ENCODE results near the gene PSMC2. TPM values are rescaled to one million over a fixed set of nuclear protein-coding genes. Genes with fewer than 3 reads are reported as not detected.
A peak's percentile ranks its signal among the peaks of the same experiment; 100 is the strongest.
"Not testable (repeated sequence)": the region's sequence is repeated elsewhere in the genome, so short reads cannot be mapped to it uniquely, and the experiment has no call there.

PSMC2 gene
- total and polyA plus RNA-seq, 2 experiments from 2014 or later, result 107 to 131 TPM

DNA sequence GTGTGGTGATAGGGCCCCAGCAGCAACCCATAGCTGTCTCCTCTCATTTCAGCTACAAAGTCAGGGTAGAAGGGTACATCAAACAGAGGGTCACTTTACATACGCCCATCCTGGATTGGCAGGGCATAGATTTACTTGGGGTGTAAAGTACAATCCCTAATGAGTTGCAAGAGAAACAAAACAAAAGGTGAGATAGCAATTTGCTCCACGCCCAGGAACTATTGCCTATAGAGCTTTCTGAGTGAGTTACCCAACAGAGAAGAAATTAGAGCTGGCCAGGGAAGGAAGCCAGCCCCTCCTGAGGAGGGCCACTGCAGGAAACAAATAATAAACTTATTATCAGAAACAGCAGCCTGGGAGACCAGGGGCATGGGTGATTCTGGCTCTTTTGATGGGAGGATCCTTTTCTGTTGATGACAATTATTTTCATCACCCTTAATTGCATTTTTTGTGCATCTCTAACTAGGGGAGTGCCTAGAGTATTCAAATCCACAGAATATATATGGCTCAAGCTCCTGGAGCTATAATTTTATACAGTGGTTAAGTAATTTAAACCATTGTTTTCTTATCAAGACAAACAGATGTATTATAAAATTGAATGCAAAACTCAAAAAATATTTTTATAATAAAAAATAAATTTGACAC is 51.2 kb downstream of the PSMC2 start (continued):
- TF ChIP-seq JUNB (IDR thresholded peaks at IDR 0.05; ENCODE audit: unreplicated experiment), result no peak
- TF ChIP-seq CREB1 (CRISPR knock-in tag; IDR thresholded peaks at IDR 0.05; ENCODE audit: low read depth), result no peak
- TF ChIP-seq, protein P1, sequence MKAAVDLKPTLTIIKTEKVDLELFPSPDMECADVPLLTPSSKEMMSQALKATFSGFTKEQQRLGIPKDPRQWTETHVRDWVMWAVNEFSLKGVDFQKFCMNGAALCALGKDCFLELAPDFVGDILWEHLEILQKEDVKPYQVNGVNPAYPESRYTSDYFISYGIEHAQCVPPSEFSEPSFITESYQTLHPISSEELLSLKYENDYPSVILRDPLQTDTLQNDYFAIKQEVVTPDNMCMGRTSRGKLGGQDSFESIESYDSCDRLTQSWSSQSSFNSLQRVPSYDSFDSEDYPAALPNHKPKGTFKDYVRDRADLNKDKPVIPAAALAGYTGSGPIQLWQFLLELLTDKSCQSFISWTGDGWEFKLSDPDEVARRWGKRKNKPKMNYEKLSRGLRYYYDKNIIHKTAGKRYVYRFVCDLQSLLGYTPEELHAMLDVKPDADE (IDR thresholded peaks at IDR 0.05), result no peak
- TF ChIP-seq ZNF331 (CRISPR knock-in tag; IDR thresholded peaks at IDR 0.05; ENCODE audit: low read depth), result no peak
- no peak for TF ChIP-seq EZH2phosphoT487 (IDR thresholded peaks at IDR 0.05; ENCODE audit: unreplicated experiment)
- no peak for TF ChIP-seq NANOG (IDR thresholded peaks at IDR 0.05; ENCODE audit: borderline replicate concordance)
- TF ChIP-seq STAT1 (IDR thresholded peaks at IDR 0.05; ENCODE audit: unreplicated experiment), result no peak
- TF ChIP-seq CTCF (conservative IDR thresholded peaks at IDR 0.05; ENCODE audit: low read depth in 2 of 2), result no peak
- no peak for TF ChIP-seq REST (IDR thresholded peaks at IDR 0.05; ENCODE audit: unreplicated experiment)

DNA sequence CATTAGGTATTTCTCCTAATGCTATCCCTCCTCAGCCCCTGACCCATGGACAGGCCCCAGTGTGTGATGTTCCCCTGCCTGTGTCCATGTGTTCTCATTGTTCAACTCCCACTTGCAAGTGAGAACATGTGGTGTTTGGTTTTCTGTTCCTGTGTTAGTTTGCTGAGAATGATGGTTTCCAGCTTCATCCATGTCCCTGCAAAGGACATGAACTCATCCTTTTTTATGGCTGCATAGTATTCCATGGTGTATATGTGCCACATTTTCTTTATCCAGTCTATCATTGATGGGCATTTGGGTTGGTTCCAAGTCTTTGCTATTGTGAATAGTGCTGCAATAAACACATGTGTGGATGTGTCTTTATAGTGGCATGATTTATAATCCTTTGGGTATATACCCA is 52.2 kb downstream of the PSMC2 start:
- H3K4me1 Mint-ChIP-seq; H3K27ac ChIP-seq (ENCODE audit: low read depth); H3K4me3 ChIP-seq; H3K27me3 Mint-ChIP-seq (ENCODE audit: insufficient read depth, low read depth, poor library complexity); H3K4me3 Mint-ChIP-seq; H3K36me3 Mint-ChIP-seq (ENCODE audit: low read depth); H2AFZ ChIP-seq; H4K20me1 ChIP-seq (replicated peaks; ENCODE audit: insufficient read depth); H3K9me2 ChIP-seq (ENCODE audit: insufficient read depth); H3K27me3 ChIP-seq (ENCODE audit: insufficient read depth); H3K27ac Mint-ChIP-seq; DNase-seq (ENCODE audit: low spot score); H3F3A ChIP-seq (replicated peaks; ENCODE audit: low read depth); H3K79me2 ChIP-seq (replicated peaks; ENCODE audit: insufficient read depth); H3K4me1 ChIP-seq (ENCODE audit: insufficient read depth); ATAC-seq; H3K36me3 ChIP-seq (ENCODE audit: insufficient read depth); H3K4me2 ChIP-seq: not testable (repeated sequence)
- peaks cover 12% of the 10 kb centered on the region; the same call in 2 of the 3 replicates for H3K9me3 Mint-ChIP-seq

DNA sequence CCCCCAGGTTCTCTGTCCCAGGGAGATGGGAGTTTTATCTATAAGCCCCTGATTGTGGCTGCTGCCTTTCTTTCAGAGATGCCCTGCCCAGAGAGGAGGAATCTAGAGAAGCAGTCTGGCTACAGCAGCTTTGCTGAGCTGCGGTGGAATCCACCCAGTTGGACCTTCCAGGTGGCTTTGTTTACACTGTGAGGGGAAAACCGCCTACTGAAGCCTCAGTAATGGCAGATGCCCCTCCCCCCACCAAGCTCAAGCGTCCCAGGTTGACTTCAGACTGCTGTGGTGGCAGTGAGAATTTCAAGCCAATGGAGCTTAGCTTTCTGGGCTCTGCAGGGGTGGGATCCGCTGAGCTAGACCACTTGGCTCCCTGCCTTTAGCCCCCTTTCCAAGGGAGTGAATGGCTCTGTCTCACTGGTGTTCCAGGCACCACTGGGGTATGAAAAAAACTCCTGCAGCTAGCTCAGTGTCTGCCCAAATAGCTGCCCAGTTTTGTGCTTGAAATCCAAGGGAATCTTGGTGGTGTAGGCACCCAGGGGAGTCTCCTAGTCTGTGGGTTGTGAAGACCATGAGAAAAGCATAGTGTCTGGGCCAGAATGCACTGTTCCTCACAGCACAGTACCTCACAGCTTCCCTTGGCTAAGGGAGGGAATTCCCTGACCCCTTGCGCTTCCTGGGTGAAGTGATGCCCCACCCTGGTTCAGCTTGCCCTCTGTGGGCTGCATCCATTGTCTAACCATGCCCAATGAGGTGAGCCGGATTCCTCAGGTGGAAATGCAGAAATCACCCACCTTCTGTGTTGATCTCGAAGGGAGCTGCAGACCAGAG is 58.6 kb downstream of the PSMC2 start:
- not testable (repeated sequence) for H3K4me3 ChIP-seq; H3K9me2 ChIP-seq (ENCODE audit: insufficient read depth); H3K79me2 ChIP-seq (replicated peaks; ENCODE audit: insufficient read depth); H3K36me3 Mint-ChIP-seq (ENCODE audit: low read depth); H3K27me3 Mint-ChIP-seq (ENCODE audit: insufficient read depth, low read depth, poor library complexity); H3K4me1 ChIP-seq (ENCODE audit: insufficient read depth); ATAC-seq; H3K4me2 ChIP-seq; H3K36me3 ChIP-seq (ENCODE audit: insufficient read depth); DNase-seq (ENCODE audit: low spot score); H3K27ac Mint-ChIP-seq; H3K4me1 Mint-ChIP-seq; H3K27ac ChIP-seq (ENCODE audit: low read depth); H3F3A ChIP-seq (replicated peaks; ENCODE audit: low read depth); H3K27me3 ChIP-seq (ENCODE audit: insufficient read depth); H4K20me1 ChIP-seq (replicated peaks; ENCODE audit: insufficient read depth); H3K4me3 Mint-ChIP-seq
- H3K9me3 Mint-ChIP-seq, result peaks cover 19% of the 10 kb centered on the region
- peak overlapping the region; percentile 91; the same call in 1 of the 2 replicates for H2AFZ ChIP-seq

Measured in GM23338 (cell line).